Mesenchymal stem cell (in vitro differentiated cells and primary cell): ENCODE data around the gene WDTC1.

Source experiments
- DNase-seq: peaks from one replicate; pipeline ENCODE4 v3.0.0-alpha.2; 2013
- H2AFZ ChIP-seq: one replicate; pipeline ENCODE4 v1.6.1; 2013; ENCODE audit warnings: low read depth, mild to moderate bottlenecking, control low read depth, inconsistent platforms, low read length, moderate library complexity
- H2AK5ac ChIP-seq: 2 replicates; pipeline ENCODE4 v1.6.1; 2013; ENCODE audit warnings: low read length, moderate library complexity, mild to moderate bottlenecking, inconsistent platforms; ENCODE audit not compliant: severe bottlenecking
- H2BK120ac ChIP-seq: one replicate; pipeline ENCODE4 v1.6.1; 2013; ENCODE audit warnings: low read depth, mild to moderate bottlenecking, inconsistent platforms, low read length, moderate library complexity
- H2BK12ac ChIP-seq, 2 experiments: one replicate each; pipeline ENCODE4 v1.6.1; 2013; ENCODE audit warnings: inconsistent platforms in 2 of 2, low read length in 2 of 2, mild to moderate bottlenecking in 2 of 2, moderate library complexity in 2 of 2, control low read depth in 1 of 2
- H2BK15ac ChIP-seq: one replicate; pipeline ENCODE4 v1.6.1; 2013; ENCODE audit warnings: mild to moderate bottlenecking, low read depth, inconsistent platforms; ENCODE audit not compliant: poor library complexity, severe bottlenecking
- H2BK5ac ChIP-seq: 2 replicates; pipeline ENCODE4 v1.6.1; 2013; ENCODE audit warnings: low read depth, mild to moderate bottlenecking, low read length, control low read depth, inconsistent platforms; ENCODE audit not compliant: poor library complexity, severe bottlenecking
- H3K14ac ChIP-seq, 2 experiments: one replicate each; pipeline ENCODE4 v1.6.1; 2013; ENCODE audit warnings: inconsistent platforms in 2 of 2, low read length in 2 of 2, control low read depth in 1 of 2, mild to moderate bottlenecking in 1 of 2, moderate library complexity in 1 of 2
- H3K18ac ChIP-seq, 2 experiments: one replicate each; pipeline ENCODE4 v1.6.1; 2013; ENCODE audit warnings: inconsistent platforms in 2 of 2, low read length in 2 of 2, control low read depth in 1 of 2, low read depth in 1 of 2, mild to moderate bottlenecking in 1 of 2
- H3K23ac ChIP-seq, 2 experiments: one replicate each; pipeline ENCODE4 v1.6.1; 2013; ENCODE audit warnings: inconsistent platforms in 2 of 2, low read length in 2 of 2, mild to moderate bottlenecking in 2 of 2, moderate library complexity in 2 of 2, control low read depth in 1 of 2
- H3K27ac ChIP-seq: 2 replicates; pipeline ENCODE4 v1.5.1; 2013; ENCODE audit warnings: mild to moderate bottlenecking, moderate library complexity, low read length, control low read depth, inconsistent platforms; ENCODE audit not compliant: poor library complexity, severe bottlenecking
- H3K27me3 ChIP-seq, 2 experiments: 2 replicates each; pipeline versions ENCODE4 v1.6.1 to v1.7.0; 2013; ENCODE audit warnings: low read length in 2 of 2, mild to moderate bottlenecking in 2 of 2, moderate library complexity in 2 of 2, control low read depth in 1 of 2, inconsistent platforms in 1 of 2; ENCODE audit not compliant: control insufficient read depth in 1 of 2, insufficient read depth in 1 of 2
- H3K36me3 ChIP-seq, 2 experiments: 2 replicates each; pipeline versions ENCODE4 v1.6.1 to v1.7.0; 2013; ENCODE audit warnings: low read length in 2 of 2, control low read depth in 1 of 2, inconsistent platforms in 1 of 2, low read depth in 1 of 2, mild to moderate bottlenecking in 1 of 2; ENCODE audit not compliant: insufficient read depth in 2 of 2, control insufficient read depth in 1 of 2
- H3K4ac ChIP-seq, 2 experiments: one replicate each; pipeline ENCODE4 v1.6.1; 2013; ENCODE audit warnings: inconsistent platforms in 2 of 2, low read length in 2 of 2, mild to moderate bottlenecking in 2 of 2, moderate library complexity in 2 of 2, control low read depth in 1 of 2, low read depth in 1 of 2
- H3K4me1 ChIP-seq: 2 replicates; pipeline ENCODE4 v1.6.1; 2013; ENCODE audit warnings: low read depth, low read length, control low read depth; ENCODE audit not compliant: control insufficient read depth, insufficient read depth
- H3K4me2 ChIP-seq: 2 replicates; pipeline ENCODE4 v1.6.1; 2013; ENCODE audit warnings: low read length, mild to moderate bottlenecking, inconsistent platforms; ENCODE audit not compliant: poor library complexity, severe bottlenecking
- H3K4me3 ChIP-seq, 2 experiments: 2 replicates each; pipeline versions ENCODE4 v1.5.1 to v1.7.0; 2013; ENCODE audit warnings: low read length in 2 of 2, mild to moderate bottlenecking in 2 of 2, control low read depth in 1 of 2, low read depth in 1 of 2; ENCODE audit not compliant: insufficient read depth in 1 of 2
- H3K79me1 ChIP-seq: replicated peaks from 2 replicates; pipeline ENCODE4 v1.6.1; 2013; ENCODE audit warnings: mild to moderate bottlenecking, control low read depth, low read length, inconsistent platforms; ENCODE audit not compliant: poor library complexity, severe bottlenecking
- H3K9ac ChIP-seq: 2 replicates; pipeline ENCODE4 v1.7.0; 2013; ENCODE audit warnings: mild to moderate bottlenecking, low read length, moderate library complexity
- H3K9me3 ChIP-seq: 2 replicates; pipeline ENCODE4 v1.7.0; 2013; ENCODE audit warnings: mild to moderate bottlenecking, low read length; ENCODE audit not compliant: control insufficient read depth
- H4K8ac ChIP-seq: one replicate; pipeline ENCODE4 v1.6.1; 2013; ENCODE audit warnings: inconsistent platforms, mild to moderate bottlenecking, low read length, moderate library complexity
- H4K91ac ChIP-seq: one replicate; pipeline ENCODE4 v1.6.1; 2013; ENCODE audit warnings: mild to moderate bottlenecking, low read length, inconsistent platforms
- WGBS: methylation state at CpG from one replicate; pipeline ENCODE4 v1.1.7; 2013; ENCODE audit warnings: mixed read lengths; 5-methylcytosine and 5-hydroxymethylcytosine counted together

Gene WDTC1

GRCh38 chr1:27348861-27349783 lies 114.7 kb downstream of the WDTC1 start:
- peak overlapping the region; percentile 27 for H4K8ac ChIP-seq
- peak overlapping the region; percentile 56 for H3K4me3 ChIP-seq
- no peak overlapping the region for H4K91ac ChIP-seq
- H3K23ac ChIP-seq, result no peak overlapping the region
- peak overlapping the region; percentile 54 for H2AFZ ChIP-seq
- no peaks in the 10 kb centered on the region for H3K79me1 ChIP-seq
- peaks cover 9 to 12% of the 10 kb centered on the region in 2 experiments for H3K36me3 ChIP-seq
- peaks cover 26% of the 10 kb centered on the region for H3K4me1 ChIP-seq
- H2BK12ac ChIP-seq, result no peak overlapping the region
- peaks cover 0 to 31% of the 10 kb centered on the region in 2 experiments for H3K27me3 ChIP-seq
- H2BK5ac ChIP-seq, result no peak overlapping the region
- no peak overlapping the region for H2BK120ac ChIP-seq
- WGBS, result 17% methylated on average over 43 of the region's 51 CpGs
- H2AK5ac ChIP-seq, result peak overlapping the region; percentile 23
- peak overlapping the region; percentile 68 for H2BK15ac ChIP-seq
- no peak overlapping the region for H3K4ac ChIP-seq
- peak overlapping the region; percentile 75 for H3K4me2 ChIP-seq
- no peak for DNase-seq
- no peak overlapping the region for H3K14ac ChIP-seq
- no peaks in the 10 kb centered on the region for H3K9me3 ChIP-seq
- H3K27ac ChIP-seq, result no peak overlapping the region
- H3K9ac ChIP-seq, result no peak overlapping the region
- H3K18ac ChIP-seq, result peak overlapping the region; percentile 8 to 74

GRCh38 chr1:27349784-27350662 lies 115.6 kb downstream of the WDTC1 start:
- Histone ChIP-seq H4K8ac (peak overlapping the region; percentile 1), H3K4me1 (peaks cover 26% of the 10 kb centered on the region), H2BK120ac (no peak overlapping the region), H3K27me3 (peaks cover 0 to 31% of the 10 kb centered on the region in 2 experiments), H3K23ac (no peak overlapping the region), H2AK5ac (no peak overlapping the region), H3K36me3 (peaks cover 9 to 14% of the 10 kb centered on the region in 2 experiments), H3K4me2 (peak overlapping the region; percentile 75), H2BK5ac (no peak overlapping the region), H3K14ac (no peak overlapping the region), H2BK12ac (peak overlapping the region in 1 of 2 experiments; percentile 26), H2BK15ac (peak overlapping the region; percentile 2), H3K79me1 (no peaks in the 10 kb centered on the region), H3K9me3 (no peaks in the 10 kb centered on the region), H3K4ac (no peak overlapping the region), H3K27ac (no peak overlapping the region), H3K4me3 (peak overlapping the region; percentile 56), H3K9ac (peak overlapping the region; percentile 45), H3K18ac (peak overlapping the region; percentile 30 to 74), H2AFZ (peak overlapping the region; percentile 54), H4K91ac (peak overlapping the region; percentile 31)
- peak; percentile 68 for DNase-seq
- 31% methylated on average over 64 of the region's 84 CpGs for WGBS

GRCh38 chr1:27350663-27351540 lies 116.5 kb downstream of the WDTC1 start:
- H3K4me3 ChIP-seq, result peak overlapping the region in 1 of 2 experiments; percentile 38
- no peak overlapping the region for H2AK5ac ChIP-seq
- no peak overlapping the region for H2BK120ac ChIP-seq
- no peak overlapping the region for H2BK5ac ChIP-seq
- DNase-seq, result peak; percentile 57
- H3K27ac ChIP-seq, result no peak overlapping the region
- no peak overlapping the region for H3K4ac ChIP-seq
- H4K8ac ChIP-seq, result peak overlapping the region; percentile 61
- WGBS, result 29% methylated on average over 62 of the region's 62 CpGs
- H4K91ac ChIP-seq, result no peak overlapping the region
- H2AFZ ChIP-seq, result no peak overlapping the region
- peak overlapping the region; percentile 12 to 46 for H3K18ac ChIP-seq
- H3K36me3 ChIP-seq, result peaks cover 17 to 23% of the 10 kb centered on the region in 2 experiments
- H3K9me3 ChIP-seq, result no peaks in the 10 kb centered on the region
- H3K9ac ChIP-seq, result peak overlapping the region; percentile 45
- peak overlapping the region in 1 of 2 experiments; percentile 21 for H2BK12ac ChIP-seq
- H3K14ac ChIP-seq, result peak overlapping the region in 1 of 2 experiments; percentile 46
- H3K4me2 ChIP-seq, result peak overlapping the region; percentile 79
- no peak overlapping the region for H3K23ac ChIP-seq
- H2BK15ac ChIP-seq, result peak overlapping the region; percentile 13
- no peaks in the 10 kb centered on the region for H3K79me1 ChIP-seq
- peaks cover 26% of the 10 kb centered on the region for H3K4me1 ChIP-seq
- peaks cover 0 to 31% of the 10 kb centered on the region in 2 experiments for H3K27me3 ChIP-seq
